DND-41 (cell line): ENCODE results near the gene RAB9B.

ENCODE experiments used
- ATAC-seq: fragments of 200-7000 bp; cut with Tn5 transposase; 3 replicates; pipeline ENCODE4 v1.9.1; 2021; ENCODE audit warnings: low read depth; ENCODE audit not compliant: insufficient read depth
- DNase-seq: peaks from one replicate; pipeline ENCODE4 v3.0.0-alpha.2; 2020
- H2AFZ ChIP-seq: 2 replicates; pipeline ENCODE4 v1.6.0; 2012; ENCODE audit warnings: low read depth, low read length
- H3K27ac ChIP-seq: 2 replicates; pipeline ENCODE4 v1.5.1; 2012; ENCODE audit warnings: low read length, inconsistent platforms
- H3K27me3 ChIP-seq: fragments of 200-600 bp; sonication (generic); 2 replicates; pipeline ENCODE4 v1.6.0; 2012; ENCODE audit warnings: low read length, mild to moderate bottlenecking, inconsistent platforms; ENCODE audit not compliant: insufficient read depth, poor library complexity
- H3K36me3 ChIP-seq: 2 replicates; pipeline ENCODE4 v1.5.1; 2012; ENCODE audit warnings: low read length, inconsistent platforms; ENCODE audit not compliant: insufficient read depth
- H3K4me1 ChIP-seq: 2 replicates; pipeline ENCODE4 v1.5.1; 2012; ENCODE audit warnings: mild to moderate bottlenecking, low read length; ENCODE audit not compliant: insufficient read depth
- H3K4me2 ChIP-seq: 2 replicates; pipeline ENCODE4 v1.6.0; 2012; ENCODE audit warnings: mild to moderate bottlenecking, moderate library complexity, low read length, inconsistent platforms; ENCODE audit not compliant: insufficient read depth
- H3K4me3 ChIP-seq, 2 experiments: fragments of 200-600 bp in 1 of 2; shearing (Covaris generic) in 1 of 2; 2 replicates each; pipeline ENCODE4 v1.5.1; 2012 to 2016; ENCODE audit warnings: inconsistent platforms in 2 of 2, low read length in 2 of 2, mild to moderate bottlenecking in 2 of 2, low read depth in 1 of 2, moderate library complexity in 1 of 2
- H3K79me2 ChIP-seq: 2 replicates; pipeline ENCODE4 v1.6.0; 2012; ENCODE audit warnings: low read length, inconsistent platforms; ENCODE audit not compliant: insufficient read depth
- H3K9ac ChIP-seq: 2 replicates; pipeline ENCODE4 v1.6.0; 2012; ENCODE audit warnings: low read depth, mild to moderate bottlenecking, inconsistent platforms, low read length, moderate library complexity
- H3K9me3 ChIP-seq: 2 replicates; pipeline ENCODE4 v1.5.1; 2012; ENCODE audit warnings: low read length, moderate library complexity, mild to moderate bottlenecking, inconsistent platforms; ENCODE audit not compliant: insufficient read depth, severe bottlenecking
- H4K20me1 ChIP-seq: 2 replicates; pipeline ENCODE4 v1.6.0; 2012; ENCODE audit warnings: low read length; ENCODE audit not compliant: insufficient read depth
- EZH2 ChIP-seq: IDR thresholded peaks from 3 replicates; pipeline ENCODE4 v1.6.1; 2012; ENCODE audit warnings: borderline replicate concordance, low read depth, mild to moderate bottlenecking, moderate library complexity, low read length, inconsistent platforms; ENCODE audit not compliant: severe bottlenecking
- TF ChIP-seq, protein P1 (sequence below): IDR thresholded peaks from 2 replicates; pipeline ENCODE4 v1.5.1; 2012; ENCODE audit warnings: borderline replicate concordance, low read length, moderate library complexity, mild to moderate bottlenecking; ENCODE audit not compliant: poor library complexity, severe bottlenecking; ENCODE audit errors: extremely low read depth

The RAB9B gene

DNA sequence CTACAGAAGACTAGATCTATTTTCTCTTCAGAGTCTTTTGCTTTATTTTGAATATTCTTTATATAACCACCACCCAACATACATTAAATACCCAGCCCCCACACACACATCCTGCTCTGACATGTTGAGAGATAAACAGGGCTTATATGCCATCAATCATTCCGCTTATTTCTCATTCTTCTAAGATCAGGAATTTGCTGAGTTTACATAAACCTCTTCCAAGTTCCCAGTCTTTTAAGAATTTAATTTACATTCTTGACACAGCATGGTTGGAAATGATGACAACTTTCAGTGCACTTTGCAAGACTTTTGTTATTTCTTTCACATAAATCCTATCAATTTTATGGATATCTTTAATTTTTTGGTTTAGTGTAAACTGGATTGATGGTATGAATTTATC is 17.5 kb upstream of the RAB9B start:
- DNase-seq = no peak
- Histone ChIP-seq H3K79me2 (no peaks in the 10 kb centered on the region), H2AFZ (no peak overlapping the region), H3K4me2 (no peak overlapping the region), H3K27ac (no peak overlapping the region), H3K4me1 (no peaks in the 10 kb centered on the region), H3K9me3 (no peaks in the 10 kb centered on the region), H3K36me3 (no peaks in the 10 kb centered on the region), H3K4me3 (no peak overlapping the region), H3K9ac (no peak overlapping the region), H4K20me1 (no peaks in the 10 kb centered on the region), H3K27me3 (no peaks in the 10 kb centered on the region)
- no peak for TF ChIP-seq EZH2
- TF ChIP-seq, protein P1, sequence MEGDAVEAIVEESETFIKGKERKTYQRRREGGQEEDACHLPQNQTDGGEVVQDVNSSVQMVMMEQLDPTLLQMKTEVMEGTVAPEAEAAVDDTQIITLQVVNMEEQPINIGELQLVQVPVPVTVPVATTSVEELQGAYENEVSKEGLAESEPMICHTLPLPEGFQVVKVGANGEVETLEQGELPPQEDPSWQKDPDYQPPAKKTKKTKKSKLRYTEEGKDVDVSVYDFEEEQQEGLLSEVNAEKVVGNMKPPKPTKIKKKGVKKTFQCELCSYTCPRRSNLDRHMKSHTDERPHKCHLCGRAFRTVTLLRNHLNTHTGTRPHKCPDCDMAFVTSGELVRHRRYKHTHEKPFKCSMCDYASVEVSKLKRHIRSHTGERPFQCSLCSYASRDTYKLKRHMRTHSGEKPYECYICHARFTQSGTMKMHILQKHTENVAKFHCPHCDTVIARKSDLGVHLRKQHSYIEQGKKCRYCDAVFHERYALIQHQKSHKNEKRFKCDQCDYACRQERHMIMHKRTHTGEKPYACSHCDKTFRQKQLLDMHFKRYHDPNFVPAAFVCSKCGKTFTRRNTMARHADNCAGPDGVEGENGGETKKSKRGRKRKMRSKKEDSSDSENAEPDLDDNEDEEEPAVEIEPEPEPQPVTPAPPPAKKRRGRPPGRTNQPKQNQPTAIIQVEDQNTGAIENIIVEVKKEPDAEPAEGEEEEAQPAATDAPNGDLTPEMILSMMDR = no peak
- no peak for ATAC-seq

DNA sequence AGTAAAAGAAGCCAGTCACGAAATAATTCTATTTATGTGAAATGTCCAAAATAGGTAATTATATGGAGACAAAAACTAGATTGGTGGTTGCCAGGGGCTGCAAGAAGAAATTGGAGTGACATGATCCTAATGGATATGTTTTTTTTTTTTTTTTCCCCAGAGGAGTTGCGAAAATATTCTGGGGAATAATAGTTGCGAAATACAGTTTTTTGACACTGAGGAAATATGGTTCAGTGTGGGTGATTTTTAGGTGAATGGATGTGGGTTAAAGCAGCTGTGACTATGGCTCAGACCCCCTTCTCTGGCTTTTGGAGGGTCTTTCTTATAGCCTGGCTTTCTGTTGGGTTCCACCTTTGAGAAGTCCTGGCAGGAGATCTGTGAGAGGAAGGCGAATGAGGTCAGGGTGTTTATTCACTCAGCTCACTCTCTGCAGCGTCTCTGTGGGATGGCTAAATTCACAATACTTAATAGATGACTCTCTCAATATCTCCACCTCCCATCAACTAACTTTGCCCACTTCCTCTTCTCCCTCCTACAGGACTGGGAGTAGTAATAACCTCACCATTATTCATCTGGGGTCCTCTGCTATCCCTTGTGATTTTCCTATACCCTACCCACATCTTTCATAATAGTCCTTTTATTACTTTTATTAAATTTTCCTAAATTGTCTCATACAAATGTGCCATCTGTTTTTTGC is 15.3 kb upstream of the RAB9B start:
- ATAC-seq (no peak), DNase-seq (no peak)
- Histone ChIP-seq H4K20me1 (no peaks in the 10 kb centered on the region), H3K36me3 (no peaks in the 10 kb centered on the region), H3K27me3 (no peaks in the 10 kb centered on the region), H2AFZ (no peak overlapping the region), H3K9ac (no peak overlapping the region), H3K4me1 (no peaks in the 10 kb centered on the region), H3K79me2 (no peaks in the 10 kb centered on the region), H3K4me2 (no peak overlapping the region), H3K9me3 (no peaks in the 10 kb centered on the region), H3K4me3 (no peak overlapping the region), H3K27ac (no peak overlapping the region)
- TF ChIP-seq EZH2 = no peak
- TF ChIP-seq, protein P1 = no peak

DNA sequence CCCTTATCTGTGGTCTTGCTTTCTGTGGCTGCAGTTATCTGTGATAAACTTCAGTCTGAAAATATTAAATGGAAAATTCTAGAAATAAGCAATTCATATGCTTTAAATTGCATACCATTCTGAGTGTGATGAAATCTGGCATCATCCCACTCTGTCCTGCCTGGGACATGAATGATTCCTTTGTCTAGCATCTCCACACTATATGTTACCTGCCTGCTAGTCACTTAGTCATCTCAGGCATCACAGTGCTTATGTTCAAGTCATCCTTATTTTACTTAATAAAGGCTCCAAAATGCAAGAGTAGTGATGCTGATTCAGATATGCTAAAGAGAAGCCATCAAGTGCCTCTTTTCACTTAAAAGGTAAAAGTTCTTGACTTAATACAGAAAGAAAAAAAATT is 14.3 kb upstream of the RAB9B start:
- Histone ChIP-seq H3K9ac (no peak overlapping the region), H3K36me3 (no peaks in the 10 kb centered on the region), H4K20me1 (no peaks in the 10 kb centered on the region), H3K9me3 (no peaks in the 10 kb centered on the region), H3K4me1 (no peaks in the 10 kb centered on the region), H3K79me2 (no peaks in the 10 kb centered on the region), H3K4me3 (no peak overlapping the region), H3K27me3 (no peaks in the 10 kb centered on the region), H2AFZ (no peak overlapping the region), H3K4me2 (no peak overlapping the region), H3K27ac (no peak overlapping the region)
- TF ChIP-seq, protein P1 = no peak
- TF ChIP-seq EZH2 = no peak
- ATAC-seq (no peak), DNase-seq (no peak)
